Stimulated activated CD8-positive, alpha-beta memory T cell treated with anti-CD3 and anti-CD28 coated beads, Interleukin-4, amount 100 ng/mL, for 24 hours (primary cell): ENCODE data around the gene ABO.
"Not testable (repeated sequence)": the region's sequence is repeated elsewhere in the genome, so short reads cannot be mapped to it uniquely, and the experiment has no call there.

Source experiments
- DNase-seq: peaks from one replicate; pipeline ENCODE4 v3.0.0-alpha.2; 2020; ENCODE audit warnings: low read depth

ABO gene

DNA sequence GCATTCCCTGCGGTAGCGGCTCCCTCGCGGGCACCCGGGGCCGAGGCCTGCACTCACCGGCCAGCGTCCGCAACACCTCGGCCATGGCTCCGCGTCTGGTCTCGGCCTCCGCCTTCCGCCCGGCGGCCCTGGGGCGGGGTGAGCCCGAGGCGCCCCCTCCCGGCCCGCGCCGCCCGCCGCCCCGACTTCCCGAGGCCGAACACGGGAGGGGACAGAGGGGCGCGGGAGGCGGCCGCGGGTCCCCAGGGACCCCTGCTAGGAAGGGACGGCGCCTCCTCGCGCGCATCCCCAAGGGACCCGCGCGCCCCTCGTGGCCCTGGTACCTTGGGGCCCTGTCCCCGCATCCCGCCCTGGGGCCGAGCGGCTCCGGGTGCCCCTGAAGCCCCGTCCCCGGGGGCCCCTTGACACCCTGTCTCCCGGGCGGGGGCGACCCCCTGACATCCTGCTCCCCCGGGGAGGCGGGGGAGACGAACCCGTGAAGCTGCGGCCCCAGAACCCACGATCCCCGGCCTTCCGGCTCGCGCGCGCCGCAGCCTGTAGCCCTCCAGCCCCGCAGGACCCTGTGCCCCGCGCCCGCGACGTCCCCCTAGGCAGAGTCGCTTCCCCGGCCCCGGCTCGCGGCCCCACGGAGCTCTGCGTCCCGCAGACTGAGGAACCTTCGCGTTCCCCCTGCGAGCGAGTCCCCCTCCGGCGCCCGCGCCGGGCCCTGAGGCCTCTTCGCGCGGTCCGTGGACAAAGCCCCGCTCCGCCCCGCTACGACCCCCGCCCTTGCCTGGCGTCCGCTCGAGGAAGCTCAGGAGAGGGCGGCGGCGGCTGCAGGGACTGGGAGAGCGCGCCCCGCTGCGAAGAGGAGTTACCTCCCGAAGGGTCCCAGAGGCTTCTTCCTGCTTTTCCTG, at the start of gene ABO:
Gene ABO, minus strand, starts transcription at position 97 of the 896 bp plus-strand sequence.
- DNase-seq, result no peak

DNA sequence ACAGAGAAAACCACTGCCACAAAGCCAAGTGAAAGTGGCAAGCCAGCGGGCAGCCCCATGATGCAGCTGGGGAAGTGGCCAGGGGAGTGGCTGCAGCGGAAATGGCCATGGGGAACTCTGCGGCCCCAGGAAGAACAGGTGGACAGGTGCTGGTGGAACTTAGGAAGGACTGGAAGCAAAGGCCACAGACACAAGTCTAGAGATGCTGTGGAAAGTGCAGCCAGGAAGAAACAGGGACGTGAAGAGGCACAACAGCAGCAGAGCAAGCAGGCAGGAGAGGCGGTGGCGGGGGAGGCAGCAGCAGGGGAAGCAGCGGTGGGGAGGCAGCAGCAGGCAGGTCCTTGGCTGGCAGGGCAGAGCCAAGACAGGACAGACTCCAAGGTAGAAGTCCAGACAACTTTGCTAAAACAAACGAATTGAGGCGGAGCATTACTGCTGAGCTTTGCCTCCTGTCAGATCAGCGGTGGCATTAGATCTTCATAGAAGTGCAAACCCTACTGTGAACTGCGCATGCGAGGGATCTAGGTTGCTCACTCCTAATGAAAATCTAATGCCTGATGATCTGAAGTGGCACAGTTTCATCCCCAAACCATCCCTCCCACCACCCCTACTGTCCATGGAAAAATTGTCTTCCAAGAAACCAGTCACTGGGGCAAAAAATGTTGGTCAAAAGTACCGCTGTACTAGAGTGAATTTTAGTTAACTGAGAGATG, 49.1 kb upstream of the ABO start:
- DNase-seq, result no peak

DNA sequence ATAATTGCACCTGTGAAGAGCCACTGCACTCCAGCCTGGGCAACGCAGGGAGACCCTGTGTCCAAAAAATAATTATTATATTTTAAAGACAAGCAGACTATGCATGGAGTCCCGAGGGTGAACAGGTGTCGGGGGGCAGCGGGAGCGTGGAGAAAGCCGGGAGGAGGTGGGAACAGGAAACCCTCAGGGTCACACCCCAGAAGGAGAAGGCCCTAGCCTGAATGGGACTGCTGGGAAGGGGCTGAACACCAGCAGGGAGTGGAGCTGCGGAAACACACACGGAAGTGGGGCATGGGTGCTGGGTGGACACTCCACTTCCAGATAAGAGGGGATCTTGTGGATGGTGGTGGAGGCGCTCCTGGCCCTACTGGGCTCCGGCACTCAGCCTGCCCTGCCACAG, 48.2 kb upstream of the ABO start:
- no peak for DNase-seq

DNA sequence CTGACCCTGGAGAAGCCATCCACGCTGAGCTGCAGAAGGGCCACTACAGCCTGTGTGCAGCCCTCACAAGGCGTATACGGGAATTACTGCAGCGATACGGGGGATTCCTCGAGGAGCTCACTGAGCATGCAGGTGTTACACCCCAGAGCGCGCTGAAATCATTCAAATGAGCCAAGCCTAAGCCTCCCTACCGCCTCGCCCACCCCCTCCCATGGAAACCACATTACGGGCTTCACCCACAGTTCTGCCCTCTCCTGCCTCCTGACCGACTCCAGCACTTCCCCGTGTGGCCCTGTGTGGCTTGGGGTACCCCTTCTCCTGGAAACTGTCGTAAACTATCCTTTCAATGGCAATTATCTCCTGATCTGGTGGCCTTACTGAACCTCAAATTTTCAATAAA, 47.7 kb upstream of the ABO start:
- DNase-seq, result no peak

DNA sequence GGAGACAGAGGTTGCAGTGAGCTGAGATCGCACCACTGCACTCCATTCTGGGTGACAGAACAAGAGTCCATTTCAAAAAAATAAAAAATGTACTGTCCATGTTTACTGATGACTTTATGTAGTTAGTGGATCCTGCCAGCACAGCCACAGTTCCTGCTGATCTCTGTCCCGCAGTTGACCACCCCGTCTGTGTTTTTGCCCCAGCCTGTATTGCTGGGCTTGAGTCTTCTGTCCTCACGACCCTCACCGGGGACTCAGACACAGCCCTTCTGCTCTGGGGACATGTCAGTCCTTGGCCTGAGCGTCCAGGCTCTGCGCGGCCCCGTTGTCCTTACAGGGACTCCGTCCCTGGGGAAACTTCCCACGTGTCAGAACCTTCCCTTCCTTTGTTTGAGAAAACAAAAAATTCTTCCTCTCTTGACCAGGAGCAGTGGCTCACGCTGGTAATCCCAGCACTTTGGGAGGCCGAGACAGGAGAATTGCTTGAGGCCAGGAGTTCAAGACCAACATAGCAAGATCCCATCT, 46.5 kb upstream of the ABO start:
- no peak for DNase-seq

DNA sequence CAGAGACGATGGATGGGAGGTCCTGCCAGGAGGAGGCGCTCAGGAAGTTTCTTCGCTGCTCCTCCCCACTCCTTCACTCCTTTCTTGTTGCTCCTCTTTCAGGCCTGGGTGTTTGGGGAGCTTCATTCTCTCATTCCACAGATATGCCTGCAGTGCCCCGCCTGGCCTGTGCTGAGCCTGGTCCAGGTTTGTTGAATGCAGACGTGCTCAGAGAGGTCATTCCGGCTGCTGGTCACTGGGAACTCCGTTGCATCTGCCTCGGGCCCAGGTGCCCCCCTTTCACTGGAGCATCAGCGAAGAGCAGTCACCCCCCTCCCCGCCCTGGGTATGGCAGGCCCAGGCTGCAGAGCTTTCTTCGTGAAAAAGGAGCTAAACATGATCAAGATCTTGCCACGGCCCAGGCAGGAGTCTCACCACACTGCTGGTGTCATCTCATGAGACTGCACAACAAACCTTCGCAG, 45.5 kb upstream of the ABO start:
- no peak for DNase-seq

DNA sequence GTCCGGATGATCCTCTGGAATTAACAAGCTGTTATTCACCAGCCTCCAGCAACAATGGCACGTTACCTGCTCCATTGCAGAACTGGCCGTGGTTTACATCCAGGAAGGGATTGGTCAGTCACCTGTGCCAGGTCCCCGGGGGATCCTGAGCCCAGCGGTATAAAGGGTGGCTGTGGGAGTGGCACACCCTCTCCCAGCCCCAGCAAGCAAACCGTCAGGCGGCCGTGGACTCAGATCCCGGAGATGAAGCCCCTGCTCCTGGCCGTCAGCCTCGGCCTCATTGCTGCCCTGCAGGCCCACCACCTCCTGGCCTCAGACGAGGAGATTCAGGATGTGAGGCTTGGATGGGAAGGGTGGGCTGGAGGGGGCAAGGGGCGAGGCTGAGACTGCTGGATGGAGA, 42.5 kb upstream of the ABO start:
- not testable (repeated sequence) for DNase-seq

DNA sequence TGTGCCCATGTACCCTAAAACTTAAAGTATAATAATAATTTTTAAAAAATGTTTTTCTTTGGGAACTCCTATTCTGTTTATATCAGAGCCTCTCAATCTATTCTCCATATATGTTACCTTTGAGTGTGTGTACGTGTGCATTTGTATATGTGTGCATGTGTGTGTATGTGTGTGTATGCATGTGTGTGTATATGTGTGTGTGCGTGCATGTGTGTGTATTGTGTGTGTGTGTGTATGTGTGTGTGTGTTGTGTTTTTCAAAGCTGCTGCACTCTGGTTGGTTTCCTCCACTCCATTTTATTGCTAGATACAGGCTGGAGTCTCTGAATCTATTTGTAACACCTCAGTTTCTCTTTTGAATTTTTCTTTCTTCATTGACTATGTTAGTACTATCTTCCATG, 41.0 kb upstream of the ABO start:
- DNase-seq, result no peak

DNA sequence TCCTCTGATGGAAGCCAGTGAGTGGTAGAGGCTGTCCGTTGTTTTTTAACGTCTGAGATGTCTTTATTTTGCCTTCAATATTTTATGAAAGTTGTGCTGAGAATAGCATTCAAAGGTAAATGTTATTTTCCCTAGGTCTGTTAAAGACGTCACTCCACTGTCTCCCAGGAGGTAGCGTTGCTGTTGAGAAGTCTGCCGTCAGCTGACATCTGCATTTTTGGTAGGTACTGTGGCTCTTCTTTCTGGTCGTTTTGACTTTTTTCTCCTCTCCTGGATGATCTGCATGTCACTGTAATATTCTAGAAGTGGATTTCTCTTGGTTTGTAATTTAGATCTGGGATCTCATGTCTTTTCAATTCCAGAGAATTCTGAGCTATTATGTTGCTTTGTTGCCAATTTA, 34.6 kb upstream of the ABO start:
- DNase-seq, result no peak

DNA sequence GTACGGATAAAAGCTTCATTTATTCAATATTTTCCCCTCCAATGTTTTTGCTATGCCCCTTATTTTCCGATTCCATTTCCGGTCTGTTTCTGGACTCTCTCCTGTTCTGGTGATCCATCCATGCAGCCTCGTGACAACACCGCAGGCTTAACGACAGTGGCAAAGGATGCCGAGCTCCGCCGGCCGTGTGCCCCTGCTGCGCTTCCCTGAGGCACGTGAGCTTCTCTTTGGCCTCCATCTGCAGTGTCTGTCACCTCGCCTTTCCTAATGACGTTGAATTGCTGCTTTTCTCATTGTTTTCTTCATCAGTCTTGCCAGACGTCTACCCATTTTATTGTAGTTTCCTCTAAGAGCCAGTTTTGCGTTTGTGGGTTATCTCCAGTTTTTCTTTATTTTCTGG, 32.3 kb upstream of the ABO start:
- DNase-seq, result no peak

DNA sequence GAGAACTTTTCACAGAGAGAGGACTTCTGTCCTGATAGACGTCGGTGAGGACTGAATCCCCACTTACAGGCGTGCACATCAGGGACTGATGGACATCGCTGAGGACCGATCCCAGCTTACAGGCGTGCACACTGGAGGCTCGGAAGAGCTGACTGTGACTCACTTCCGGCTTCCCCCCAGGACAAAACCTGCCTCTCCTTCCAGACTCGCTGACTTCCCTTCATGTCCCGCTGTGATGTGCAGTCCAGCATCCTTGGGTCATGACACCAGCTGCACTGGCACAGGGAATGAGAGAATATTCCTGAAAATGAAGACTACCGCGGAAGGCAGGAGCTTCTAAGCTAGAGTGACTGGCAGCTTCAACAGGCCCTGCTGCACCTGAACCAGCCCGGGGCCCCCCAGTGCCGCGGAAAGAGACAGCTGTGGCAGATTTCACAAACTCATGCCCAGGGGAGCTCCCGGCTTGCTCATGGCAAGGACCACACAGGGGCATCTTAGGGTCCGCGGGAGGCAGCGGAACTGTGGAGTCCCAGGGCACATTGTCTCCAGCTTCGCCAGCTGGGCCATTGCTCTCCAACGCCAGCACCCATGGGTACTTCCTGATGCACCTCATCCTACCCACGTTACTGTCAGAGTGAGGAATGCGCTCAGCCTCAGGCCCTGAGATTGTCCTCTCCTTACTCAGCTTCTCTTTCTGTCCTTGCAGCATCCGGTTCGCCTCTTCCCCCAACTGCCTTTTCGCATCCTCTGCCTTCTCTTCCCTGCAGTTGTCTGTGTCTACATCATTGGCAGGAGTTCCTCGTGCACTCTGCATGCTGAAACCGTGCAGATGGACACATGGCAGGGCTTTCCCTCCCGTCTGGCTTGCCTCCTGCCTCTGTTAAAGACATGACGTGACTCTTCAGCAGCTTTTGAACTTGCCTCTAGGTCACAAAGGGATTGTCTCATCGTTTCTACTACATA, 31.5 kb upstream of the ABO start:
- DNase-seq, result no peak

DNA sequence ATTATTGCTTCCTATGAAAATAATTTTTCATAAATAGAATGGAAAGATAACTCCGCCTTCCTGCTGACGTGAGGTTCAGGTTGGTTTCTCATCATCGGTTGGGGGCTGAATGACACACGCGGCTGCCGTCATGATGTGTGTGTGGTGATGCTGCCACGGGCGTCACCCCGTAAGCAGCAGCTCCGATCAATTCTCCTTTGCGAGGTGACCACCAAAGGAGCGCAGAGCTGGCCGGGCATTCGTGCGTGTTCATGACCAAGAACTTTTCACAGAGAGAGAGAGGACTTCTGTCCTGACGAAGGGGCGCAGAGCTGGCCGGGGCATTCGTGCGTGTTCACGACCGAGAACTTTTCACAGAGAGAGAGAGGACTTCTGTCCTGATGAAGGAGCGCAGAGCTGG, 30.7 kb upstream of the ABO start:
- no peak for DNase-seq

DNA sequence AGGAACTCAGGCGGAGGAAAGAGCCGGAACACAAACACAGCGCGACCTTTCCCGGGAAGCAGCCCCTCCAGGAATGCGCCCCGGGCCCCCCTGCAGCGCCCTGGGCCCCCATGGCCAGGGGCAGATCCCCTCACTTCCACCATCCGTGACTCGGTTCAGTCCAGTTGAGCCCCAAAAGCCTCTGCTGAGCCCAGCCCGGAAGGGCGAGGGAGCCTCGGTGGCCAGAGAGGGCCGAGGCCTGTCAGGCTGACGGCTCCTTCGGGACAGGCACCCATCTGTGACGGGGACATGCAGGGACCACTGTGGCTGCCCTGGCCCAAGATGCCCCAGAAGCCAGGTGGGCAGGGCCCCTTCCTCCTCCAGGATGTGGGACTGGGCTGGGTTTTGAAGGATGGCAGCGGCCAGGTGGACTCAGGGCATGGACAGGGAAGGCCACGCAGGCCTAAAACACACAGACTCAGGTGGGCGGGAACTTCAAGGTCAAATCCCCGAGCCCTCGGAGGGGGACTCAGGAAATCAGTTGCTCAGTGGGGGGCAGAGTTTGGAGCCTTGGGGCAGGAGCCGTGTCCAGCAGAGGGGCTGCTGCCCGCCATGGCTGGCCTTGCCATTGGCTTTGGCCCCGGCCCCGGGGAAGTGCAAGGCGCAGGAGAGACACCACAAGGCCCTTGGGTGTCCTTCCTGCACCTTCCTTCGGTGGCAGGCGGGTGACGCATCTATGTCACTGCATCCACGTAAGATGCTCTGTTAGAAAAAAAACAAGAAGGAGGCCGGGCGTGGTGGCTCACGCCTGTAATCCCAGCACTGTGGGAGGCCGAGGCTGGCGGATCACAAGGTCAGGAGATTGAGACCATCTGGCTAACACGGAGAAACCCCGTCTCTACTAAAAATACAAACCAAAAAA, 29.7 kb upstream of the ABO start:
- no peak for DNase-seq

DNA sequence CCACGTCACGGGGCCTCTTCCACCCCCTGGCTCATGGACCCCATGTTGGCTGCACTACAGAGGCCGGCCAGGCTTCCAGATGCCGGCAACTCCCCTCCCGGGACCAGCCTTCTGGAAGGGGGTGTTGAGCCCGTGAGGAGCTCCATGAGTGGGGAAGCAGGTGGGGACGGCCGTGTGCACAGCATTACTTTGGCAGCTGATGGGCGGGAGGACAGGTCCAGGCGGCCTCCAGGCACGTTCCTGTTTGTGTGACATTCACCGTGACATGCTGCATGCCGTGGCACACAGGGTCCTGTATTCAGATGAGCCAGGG, 29.1 kb upstream of the ABO start:
- no peak for DNase-seq

DNA sequence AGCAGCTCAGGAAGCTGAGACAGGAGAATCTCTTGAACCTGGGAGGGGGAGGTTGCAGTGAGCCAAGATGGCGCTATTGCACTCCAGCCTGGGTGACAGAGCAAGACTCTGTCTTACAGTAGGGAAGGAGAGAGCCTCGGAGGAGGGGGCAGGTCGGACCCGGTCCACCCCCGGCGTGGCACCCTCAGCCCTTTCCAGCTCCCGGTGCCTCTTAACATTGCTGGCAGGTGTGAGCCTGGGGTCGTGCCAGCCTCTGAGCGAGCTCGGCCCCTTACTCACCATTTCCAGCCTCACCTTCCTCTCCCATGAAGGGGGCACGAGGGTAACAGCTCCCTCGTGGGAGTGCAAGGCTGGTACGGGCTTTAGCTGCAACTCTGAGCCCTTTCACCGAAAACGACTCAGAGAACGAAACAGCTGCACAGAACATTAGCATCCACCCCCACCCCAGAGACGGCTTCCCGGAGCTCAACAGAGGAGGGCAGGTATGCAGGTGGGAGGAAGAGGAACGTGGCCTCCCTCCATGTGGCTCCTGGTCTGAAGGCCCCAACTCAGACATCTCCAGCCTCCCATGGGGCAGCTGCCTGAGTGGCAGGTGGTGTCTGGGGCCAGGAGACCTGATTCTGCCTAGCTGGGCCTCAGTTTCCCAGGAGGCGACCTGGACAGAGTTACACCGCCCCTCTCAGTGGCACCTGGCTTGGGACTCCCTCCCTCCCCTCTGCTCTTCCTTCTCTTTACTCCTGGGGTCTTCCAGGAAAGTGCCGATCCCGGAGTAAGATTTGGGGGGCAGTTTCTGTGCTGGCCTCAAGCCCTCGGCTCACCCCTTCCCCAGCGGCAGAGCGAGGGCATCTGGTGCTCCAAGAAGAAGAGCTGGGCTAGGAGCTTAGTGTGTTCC, 28.5 kb upstream of the ABO start:
- DNase-seq, result no peak

DNA sequence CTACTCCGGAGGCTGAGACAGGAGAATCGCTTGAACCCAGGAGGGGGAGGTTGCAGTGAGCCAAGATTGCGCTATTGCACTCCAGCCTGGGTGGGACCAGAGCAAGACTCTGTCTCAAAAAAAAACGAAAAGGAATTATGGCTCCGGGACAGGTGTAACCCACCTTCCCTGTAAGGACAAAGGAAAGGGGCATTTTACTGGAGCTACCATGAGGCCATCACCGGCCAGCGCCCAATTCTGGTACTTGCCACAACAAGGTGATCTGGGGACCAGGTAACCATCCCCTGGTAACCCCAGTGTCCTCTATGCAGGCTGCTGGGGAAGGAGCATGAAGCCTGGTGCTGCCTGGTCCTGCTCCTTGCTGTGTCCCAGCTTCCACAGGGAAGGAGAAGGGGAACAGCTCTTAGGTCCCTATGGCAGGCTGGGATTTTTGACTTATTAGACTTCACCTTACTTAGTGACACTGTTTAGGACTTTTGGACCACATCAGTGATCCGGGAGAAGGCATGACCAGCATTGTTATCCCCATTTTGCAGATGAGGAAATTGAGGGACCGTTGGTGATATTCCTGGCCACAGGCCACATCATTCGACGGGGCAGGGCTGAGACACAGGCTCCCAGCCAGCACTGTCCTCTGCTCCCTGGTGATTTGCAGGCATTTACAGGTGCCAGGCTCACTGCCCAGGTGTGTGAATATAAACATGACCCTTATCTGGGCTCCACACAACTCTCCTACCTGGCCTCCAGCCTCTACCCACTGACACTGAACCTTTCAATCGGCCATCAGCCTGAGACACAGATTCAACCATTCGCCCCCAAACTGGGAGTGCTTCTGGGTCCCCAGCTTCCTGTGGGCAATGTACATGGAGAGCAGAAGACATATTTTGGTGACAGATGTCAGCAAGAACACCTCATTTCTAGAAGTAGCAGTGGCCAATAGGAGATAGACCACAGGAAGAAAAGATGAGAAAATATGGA, 26.5 kb upstream of the ABO start:
- no peak for DNase-seq

DNA sequence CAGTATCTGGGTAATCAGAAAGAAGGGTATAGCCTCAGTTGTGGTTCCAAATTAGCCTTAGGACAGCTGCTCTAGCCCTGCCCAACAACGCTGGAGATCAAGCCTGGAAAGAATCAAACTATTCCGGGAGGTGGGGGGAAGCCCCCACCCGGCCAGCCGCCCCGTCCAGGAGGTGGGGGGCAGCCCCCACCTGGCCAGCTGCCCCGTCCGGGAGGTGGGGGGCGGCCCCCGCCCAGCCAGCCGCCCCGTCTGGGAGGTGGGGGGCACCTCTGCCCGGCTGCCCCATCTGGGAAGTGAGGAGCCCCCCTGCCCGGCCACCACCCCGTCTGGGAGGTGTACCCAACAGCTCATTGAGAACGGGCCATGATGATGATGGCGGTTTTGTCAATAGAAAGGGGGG, 25.0 kb upstream of the ABO start:
- not testable (repeated sequence) for DNase-seq

DNA sequence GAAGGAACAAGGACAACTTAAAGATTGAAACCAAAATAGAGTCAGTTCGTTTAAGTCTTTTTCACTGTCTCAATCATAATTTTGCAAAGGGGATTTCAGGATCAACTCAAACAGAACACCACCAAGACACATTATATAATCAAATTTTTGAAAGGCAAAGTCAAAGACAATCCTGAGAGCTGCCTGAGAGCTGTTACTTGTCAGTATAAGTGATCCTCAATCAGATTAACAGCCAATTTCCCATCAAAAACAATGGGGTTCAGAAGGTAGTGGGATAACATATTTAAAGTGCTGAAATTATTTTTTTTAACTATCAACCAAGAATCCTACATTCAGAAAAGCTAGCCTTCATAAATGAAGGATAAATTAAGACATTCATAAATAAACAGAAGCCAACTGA, 19.3 kb upstream of the ABO start:
- no peak for DNase-seq

DNA sequence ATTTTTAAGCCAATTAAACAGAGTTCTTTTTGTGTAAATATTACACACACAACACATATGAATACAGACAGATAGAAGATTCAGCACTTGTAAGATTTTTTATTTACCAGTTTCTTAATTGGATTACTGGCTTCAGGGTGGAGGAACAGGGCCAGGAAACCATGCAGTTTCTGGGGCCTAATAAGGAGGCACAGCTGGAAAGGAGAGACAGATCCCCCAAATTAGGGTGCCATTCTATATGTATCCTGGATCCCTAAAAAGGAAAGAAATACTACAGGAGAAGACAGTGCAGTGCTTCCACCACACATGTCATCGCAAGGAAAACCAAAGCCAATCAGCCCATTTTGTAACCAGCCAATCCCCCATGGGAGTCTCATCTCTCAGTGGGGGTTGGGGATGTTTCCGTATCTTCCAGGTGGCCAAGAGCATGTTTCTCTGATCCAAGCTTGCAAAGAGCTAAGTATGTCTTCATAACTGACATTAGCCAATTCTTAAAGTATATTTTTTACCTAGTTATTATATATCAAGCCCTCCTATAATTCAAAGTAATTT, 15.8 kb upstream of the ABO start:
- no peak for DNase-seq
